OCI-LY1 (cell line): ENCODE results near the gene KCNH6.

Source experiments
- H2AFZ ChIP-seq: fragments of 200-600 bp; sonication (generic), shearing (Covaris generic); 2 replicates; pipeline ENCODE4 v1.6.0; 2014; ENCODE audit warnings: antibody characterized with exemption, mild to moderate bottlenecking, low read length
- H3F3A ChIP-seq: fragments of 200-600 bp; sonication (generic), shearing (Covaris generic); 2 replicates; pipeline ENCODE4 v1.6.0; 2014; ENCODE audit warnings: mild to moderate bottlenecking, antibody characterized with exemption, low read length, moderate library complexity; ENCODE audit not compliant: insufficient read depth
- H3K27ac ChIP-seq: fragments of 200-600 bp; sonication (generic); 2 replicates; pipeline ENCODE4 v1.5.1; 2014; ENCODE audit warnings: low read length, mixed run types, mild to moderate bottlenecking, low read depth; ENCODE audit not compliant: poor library complexity, severe bottlenecking
- H3K27me3 ChIP-seq: fragments of 200-600 bp; sonication (generic); 2 replicates; pipeline ENCODE4 v1.6.0; 2014; ENCODE audit warnings: antibody characterized with exemption, mild to moderate bottlenecking, low read length, moderate library complexity; ENCODE audit not compliant: insufficient read depth
- H3K36me3 ChIP-seq: fragments of 200-600 bp; sonication (generic); 2 replicates; pipeline ENCODE4 v1.6.1; 2014; ENCODE audit warnings: mild to moderate bottlenecking, antibody characterized with exemption, low read length, moderate library complexity, mixed read lengths; ENCODE audit not compliant: insufficient read depth
- H3K4me1 ChIP-seq: fragments of 200-600 bp; sonication (generic); 2 replicates; pipeline ENCODE4 v1.5.1; 2014; ENCODE audit warnings: mild to moderate bottlenecking, low read length, moderate library complexity; ENCODE audit not compliant: insufficient read depth, severe bottlenecking
- H3K4me2 ChIP-seq: fragments of 200-600 bp; sonication (generic), shearing (Covaris generic); 2 replicates; pipeline ENCODE4 v1.6.1; 2014; ENCODE audit warnings: low read length
- H3K4me3 ChIP-seq: fragments of 200-600 bp; sonication (generic); 2 replicates; pipeline ENCODE4 v1.5.1; 2014; ENCODE audit warnings: low read length, low read depth, mild to moderate bottlenecking, mixed read lengths; ENCODE audit not compliant: poor library complexity, severe bottlenecking
- H3K79me2 ChIP-seq: fragments of 200-600 bp; shearing (Covaris generic); 2 replicates; pipeline ENCODE4 v1.6.1; 2016; ENCODE audit warnings: mixed run types, low read length, mixed read lengths; ENCODE audit not compliant: insufficient read depth
- H3K9ac ChIP-seq: fragments of 200-600 bp; sonication (generic), shearing (Covaris generic); 2 replicates; pipeline ENCODE4 v1.6.1; 2014; ENCODE audit warnings: mild to moderate bottlenecking, low read length, mixed read lengths
- H3K9me2 ChIP-seq: fragments of 200-600 bp; sonication (generic), shearing (Covaris generic); 2 replicates; pipeline ENCODE4 v1.6.1; 2014; ENCODE audit warnings: low read depth, mild to moderate bottlenecking, low read length, mixed read lengths
- H3K9me3 ChIP-seq: fragments of 200-600 bp; shearing (Covaris generic); 2 replicates; pipeline ENCODE4 v1.6.1; 2014; ENCODE audit warnings: low read length, mixed read lengths
- H4K20me1 ChIP-seq: fragments of 200-600 bp; sonication (generic), shearing (Covaris generic); 2 replicates; pipeline ENCODE4 v1.6.0; 2016; ENCODE audit warnings: mild to moderate bottlenecking, low read length; ENCODE audit not compliant: insufficient read depth
- EZH2 ChIP-seq: fragments of 200-600 bp; sonication (generic), shearing (Covaris generic); IDR thresholded peaks from 2 replicates; pipeline ENCODE4 v1.8.0; 2017; ENCODE audit warnings: borderline replicate concordance, mixed run types, mild to moderate bottlenecking, antibody characterized with exemption, low read length, moderate library complexity, mixed read lengths
- TF ChIP-seq, protein P1 (sequence below): fragments of 200-600 bp; sonication (generic), shearing (Covaris generic); IDR thresholded peaks from 2 replicates; pipeline ENCODE4 v1.5.1; 2017; ENCODE audit warnings: mild to moderate bottlenecking, antibody characterized with exemption, low read length, moderate library complexity, mixed read lengths

The KCNH6 gene

DNA sequence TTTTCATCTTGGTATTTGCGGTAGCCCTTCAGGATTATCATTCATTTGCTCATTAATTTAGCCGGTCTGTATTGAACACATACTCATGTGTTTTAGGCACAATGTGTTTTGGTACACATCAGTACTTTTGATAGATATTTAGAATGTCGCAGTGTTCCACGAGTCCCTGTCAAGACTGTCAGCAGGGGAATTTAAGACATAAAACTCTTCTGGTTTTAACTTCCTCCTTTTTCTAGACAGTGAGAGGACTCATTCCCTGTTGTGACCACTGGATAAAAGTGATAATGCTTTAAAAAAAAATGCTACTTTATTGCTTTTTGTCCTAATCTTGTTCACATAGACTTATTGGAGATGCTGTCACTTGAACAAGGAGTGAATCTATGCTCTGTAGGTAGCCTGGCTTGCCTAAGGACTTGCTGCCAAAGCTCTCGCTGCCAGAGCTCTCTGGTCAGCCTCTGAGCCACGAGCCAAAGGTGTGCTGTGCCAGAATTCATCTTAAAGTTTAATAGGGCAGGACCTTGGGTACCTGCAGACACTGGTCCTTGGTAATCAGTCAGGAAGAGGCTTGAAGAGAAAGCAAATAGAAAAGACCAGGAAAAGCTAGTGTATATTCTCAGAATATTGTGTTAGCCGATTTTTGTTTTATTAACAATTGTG, 32.5 kb downstream of the KCNH6 start:
- no peak overlapping the region for H3K27ac ChIP-seq

DNA sequence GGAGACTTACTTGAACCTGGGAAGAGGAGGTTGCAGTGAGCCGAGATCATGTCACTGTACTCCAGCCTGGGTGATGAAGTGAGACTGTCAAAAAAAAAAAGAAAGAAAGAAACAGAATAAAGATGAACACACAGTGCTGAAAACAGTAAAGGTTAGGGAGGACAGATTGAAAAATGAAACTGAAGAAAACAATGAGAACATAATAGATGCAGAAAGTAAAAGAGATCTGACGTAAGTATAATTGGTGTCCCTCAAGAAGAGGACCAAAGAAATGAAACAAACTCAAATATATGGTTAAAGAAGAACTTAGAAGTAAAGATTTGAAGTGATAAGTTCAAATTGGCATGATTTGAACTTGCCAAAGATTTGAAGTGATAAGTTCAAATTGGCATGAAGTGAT, 34.3 kb downstream of the KCNH6 start:
- H4K20me1 ChIP-seq = peaks cover 3% of the 10 kb centered on the region; the same call in 1 of the 2 replicates
- no peaks in the 10 kb centered on the region for H3F3A ChIP-seq
- peaks cover 93% of the 10 kb centered on the region for H3K79me2 ChIP-seq

More for the DNA sequence above, 32.5 kb downstream of the KCNH6 start:
- no peak overlapping the region for H3K4me2 ChIP-seq
- H3K9me2 ChIP-seq = no peaks in the 10 kb centered on the region
- no peaks in the 10 kb centered on the region for H3K9me3 ChIP-seq
- H3K9ac ChIP-seq = no peak overlapping the region
- no peak overlapping the region for H2AFZ ChIP-seq
- no peaks in the 10 kb centered on the region for H3F3A ChIP-seq
- H3K4me3 ChIP-seq = no peak overlapping the region
- no peak for TF ChIP-seq EZH2
- TF ChIP-seq, protein P1, sequence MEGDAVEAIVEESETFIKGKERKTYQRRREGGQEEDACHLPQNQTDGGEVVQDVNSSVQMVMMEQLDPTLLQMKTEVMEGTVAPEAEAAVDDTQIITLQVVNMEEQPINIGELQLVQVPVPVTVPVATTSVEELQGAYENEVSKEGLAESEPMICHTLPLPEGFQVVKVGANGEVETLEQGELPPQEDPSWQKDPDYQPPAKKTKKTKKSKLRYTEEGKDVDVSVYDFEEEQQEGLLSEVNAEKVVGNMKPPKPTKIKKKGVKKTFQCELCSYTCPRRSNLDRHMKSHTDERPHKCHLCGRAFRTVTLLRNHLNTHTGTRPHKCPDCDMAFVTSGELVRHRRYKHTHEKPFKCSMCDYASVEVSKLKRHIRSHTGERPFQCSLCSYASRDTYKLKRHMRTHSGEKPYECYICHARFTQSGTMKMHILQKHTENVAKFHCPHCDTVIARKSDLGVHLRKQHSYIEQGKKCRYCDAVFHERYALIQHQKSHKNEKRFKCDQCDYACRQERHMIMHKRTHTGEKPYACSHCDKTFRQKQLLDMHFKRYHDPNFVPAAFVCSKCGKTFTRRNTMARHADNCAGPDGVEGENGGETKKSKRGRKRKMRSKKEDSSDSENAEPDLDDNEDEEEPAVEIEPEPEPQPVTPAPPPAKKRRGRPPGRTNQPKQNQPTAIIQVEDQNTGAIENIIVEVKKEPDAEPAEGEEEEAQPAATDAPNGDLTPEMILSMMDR = no peak
- peaks cover 3% of the 10 kb centered on the region; the same call in 1 of the 2 replicates for H4K20me1 ChIP-seq
- no peaks in the 10 kb centered on the region for H3K27me3 ChIP-seq
- H3K36me3 ChIP-seq = peaks cover 21% of the 10 kb centered on the region
- peaks cover 37% of the 10 kb centered on the region for H3K4me1 ChIP-seq
- H3K79me2 ChIP-seq = peaks cover 94% of the 10 kb centered on the region

DNA sequence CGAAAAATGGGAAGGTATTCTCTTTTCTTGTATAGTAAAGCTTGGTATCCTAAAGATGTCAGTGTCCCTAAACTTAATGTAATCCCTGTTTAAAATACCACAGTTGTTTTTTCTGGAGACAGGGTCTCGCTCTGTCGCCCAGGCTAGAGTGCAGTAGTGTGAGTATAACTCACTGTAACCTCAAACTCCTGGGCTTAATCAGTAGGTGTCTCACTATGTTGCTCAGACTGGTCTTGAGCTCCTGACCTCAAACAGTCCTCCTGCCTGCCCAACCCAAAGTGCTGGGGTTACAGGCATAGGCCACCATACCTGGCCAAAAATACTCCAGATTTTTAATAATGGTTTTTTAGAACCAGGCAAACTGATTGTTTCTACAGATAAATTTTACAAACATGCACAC, 35.3 kb downstream of the KCNH6 start:
- Histone ChIP-seq H3K27me3 (no peaks in the 10 kb centered on the region), H3K4me1 (peaks cover 21% of the 10 kb centered on the region), H2AFZ (no peak overlapping the region), H3K9me2 (no peaks in the 10 kb centered on the region), H3K4me3 (no peak overlapping the region), H3K27ac (no peak overlapping the region), H3F3A (no peaks in the 10 kb centered on the region), H3K36me3 (peaks cover 18% of the 10 kb centered on the region), H3K9ac (no peak overlapping the region), H3K79me2 (peaks cover 91% of the 10 kb centered on the region), H3K4me2 (no peak overlapping the region), H4K20me1 (peaks cover 3% of the 10 kb centered on the region; the same call in 1 of the 2 replicates), H3K9me3 (no peaks in the 10 kb centered on the region)
- TF ChIP-seq, protein P1 = no peak
- TF ChIP-seq EZH2 = no peak

More for the DNA sequence above, 34.3 kb downstream of the KCNH6 start:
- no peak overlapping the region for H2AFZ ChIP-seq
- no peak overlapping the region for H3K27ac ChIP-seq
- peaks cover 21% of the 10 kb centered on the region for H3K36me3 ChIP-seq
- no peaks in the 10 kb centered on the region for H3K27me3 ChIP-seq
- H3K4me2 ChIP-seq = no peak overlapping the region
- H3K9me3 ChIP-seq = no peaks in the 10 kb centered on the region
- H3K9ac ChIP-seq = no peak overlapping the region
- H3K9me2 ChIP-seq = no peaks in the 10 kb centered on the region
- peaks cover 32% of the 10 kb centered on the region for H3K4me1 ChIP-seq
- no peak overlapping the region for H3K4me3 ChIP-seq
- TF ChIP-seq, protein P1 = no peak
